A549 treated with RU486 at 1 μM for 4 hours (cell line): ENCODE measurements around the gene ITGB3. TPM values are rescaled to one million over a fixed set of nuclear protein-coding genes. Genes with fewer than 3 reads are reported as not detected.

ENCODE experiments used
- total RNA-seq: library from RNA; stranded (reverse); fragments of 200-300 nt; extraction: Qiagen RNA extraction; gene quantifications from 5 replicates; pipeline ENCODE4 v1.2.3, GENCODE V29; 2022; ENCODE audit warnings: low read depth

ITGB3 gene
- total RNA-seq: 3.5 to 5.8 TPM (median 5.1 TPM) in 5 replicates

GRCh38 chr17:47253541-47254402 lies at the start of gene ITGB3:
ITGB3 (plus strand) TSS chr17:47253827; CDS start chr17:47253862, 35 bp downstream.

GRCh38 chr17:47208744-47209488 lies 44.7 kb upstream of the ITGB3 start, which contains the start of gene MYL4:
MYL4 (plus strand) TSS chr17:47209348; CDS start chr17:47209423, 75 bp downstream.

GRCh38 chr17:47323382-47324223 lies 70.0 kb downstream of the ITGB3 start, which contains the start of gene EFCAB13:
EFCAB13 (plus strand) TSS chr17:47323955; CDS start chr17:47328354, 4,399 bp downstream.

Other genes with a start within 250 kb of the ITGB3 start
- gene CDC27, start 64.5 kb upstream of the ITGB3 start, total RNA-seq: 70.2 to 92.4 TPM (median 77.0 TPM) in 5 replicates
- 0.17 TPM in 1 of 5 replicates, not detected in the others for gene MYL4, start 44.5 kb upstream of the ITGB3 start, total RNA-seq
- 0.72 to 2.9 TPM (median 1.9 TPM) in 5 replicates for gene EFCAB13, start 70.1 kb downstream of the ITGB3 start, total RNA-seq